OCI-LY3 (cell line): Measurements from ENCODE around the gene TTLL11.

Experiments
- CTCF ChIP-seq: fragments of 200-600, 300-600 bp; sonication (generic); IDR thresholded peaks from 2 replicates; pipeline ENCODE4 v1.5.1; 2014; ENCODE audit warnings: antibody characterized with exemption, low read length, low read depth
- EZH2phosphoT487 ChIP-seq: fragments of 200-600 bp; shearing (Covaris generic); IDR thresholded peaks from 2 replicates; pipeline ENCODE4 v1.6.1; 2018; ENCODE audit warnings: antibody characterized with exemption, mixed run types, low read depth

DNA sequence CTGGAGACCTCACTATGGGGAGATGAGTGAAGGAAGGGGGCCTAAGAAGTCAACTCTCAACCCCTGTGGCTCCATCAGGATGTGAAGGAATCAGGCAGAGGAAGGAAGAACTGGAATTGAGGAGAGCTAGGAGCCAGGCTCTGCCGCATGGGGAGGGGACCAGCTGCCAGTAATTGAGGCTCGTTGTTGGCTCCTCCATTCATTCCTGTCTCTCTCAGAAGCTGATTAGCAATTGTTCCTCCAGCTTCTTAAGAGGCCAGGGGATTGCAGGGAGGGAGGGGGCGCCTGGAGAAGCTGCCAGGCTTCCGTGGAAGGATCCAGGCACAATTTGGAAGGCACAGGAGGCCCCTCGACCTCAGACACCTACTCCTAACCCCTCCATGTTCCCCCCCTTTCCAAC, 20.5 kb upstream of the TTLL11 start:
- TF ChIP-seq CTCF, result no peak
- no peak for TF ChIP-seq EZH2phosphoT487
